Cerebellar cortex (tissue), 1 donor: ENCODE data around the gene NTF3.
"Not testable (repeated sequence)": the region's sequence is repeated elsewhere in the genome, so short reads cannot be mapped to it uniquely, and the experiment has no call there.

Experiments used
- DNase-seq: peaks from one replicate; pipeline ENCODE4 v3.0.0-alpha.2; 2015; ENCODE audit warnings: low spot score

The NTF3 gene

DNA sequence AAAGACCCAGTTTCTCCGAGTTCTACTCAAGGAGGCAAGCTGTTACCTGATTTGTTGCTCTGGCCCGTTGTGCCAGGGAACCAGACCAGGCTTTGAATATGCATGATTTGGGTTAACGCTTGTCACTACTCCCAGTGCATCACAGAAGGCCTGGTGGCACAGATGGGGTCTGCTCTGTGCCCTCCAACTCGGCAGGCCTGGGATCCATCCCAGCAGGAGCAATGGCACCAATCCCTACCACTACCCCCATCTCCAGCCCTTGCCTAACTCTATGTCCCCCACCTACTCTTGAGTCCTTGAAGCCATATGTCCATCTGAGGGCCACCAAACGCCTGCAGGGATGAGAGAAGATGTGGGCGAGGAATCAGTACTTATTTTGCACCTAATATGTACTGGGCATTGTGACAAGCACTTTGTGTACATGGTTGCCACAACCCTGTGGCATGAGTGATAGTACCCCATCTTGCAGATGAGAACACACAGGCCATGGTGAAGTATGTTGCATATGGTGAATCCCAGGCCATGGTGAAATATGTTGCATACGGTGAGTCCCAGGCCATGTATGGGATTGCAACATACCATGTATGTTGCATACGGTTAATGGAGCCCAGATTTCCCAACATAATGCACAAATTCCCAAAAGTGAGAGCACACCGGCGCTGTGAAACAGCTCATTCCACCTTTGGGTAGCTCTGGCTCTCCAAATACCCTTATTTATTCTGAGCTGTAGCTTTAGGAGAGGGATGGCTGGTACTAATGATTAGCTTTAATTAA, 102.7 kb downstream of the NTF3 start:
- DNase-seq, result no peak

DNA sequence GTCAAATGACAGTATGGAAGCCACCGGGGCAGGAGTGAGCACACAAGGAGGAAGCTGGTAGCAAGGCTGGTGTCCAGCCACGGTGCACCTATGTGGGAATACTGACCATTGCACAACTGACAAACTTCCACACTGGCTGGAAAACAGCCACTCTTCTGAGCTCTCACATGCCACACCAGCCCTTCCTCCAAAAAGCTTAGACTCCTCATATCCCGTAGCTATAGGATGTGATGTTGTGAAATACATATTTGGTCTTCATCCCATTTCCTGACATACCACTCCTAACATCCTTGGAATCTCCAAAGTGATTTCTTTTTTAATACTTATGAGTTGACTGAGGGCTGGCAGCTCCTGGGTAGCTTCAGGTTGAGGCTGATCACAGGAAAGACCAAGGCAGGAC, 103.6 kb downstream of the NTF3 start:
- DNase-seq, result no peak

DNA sequence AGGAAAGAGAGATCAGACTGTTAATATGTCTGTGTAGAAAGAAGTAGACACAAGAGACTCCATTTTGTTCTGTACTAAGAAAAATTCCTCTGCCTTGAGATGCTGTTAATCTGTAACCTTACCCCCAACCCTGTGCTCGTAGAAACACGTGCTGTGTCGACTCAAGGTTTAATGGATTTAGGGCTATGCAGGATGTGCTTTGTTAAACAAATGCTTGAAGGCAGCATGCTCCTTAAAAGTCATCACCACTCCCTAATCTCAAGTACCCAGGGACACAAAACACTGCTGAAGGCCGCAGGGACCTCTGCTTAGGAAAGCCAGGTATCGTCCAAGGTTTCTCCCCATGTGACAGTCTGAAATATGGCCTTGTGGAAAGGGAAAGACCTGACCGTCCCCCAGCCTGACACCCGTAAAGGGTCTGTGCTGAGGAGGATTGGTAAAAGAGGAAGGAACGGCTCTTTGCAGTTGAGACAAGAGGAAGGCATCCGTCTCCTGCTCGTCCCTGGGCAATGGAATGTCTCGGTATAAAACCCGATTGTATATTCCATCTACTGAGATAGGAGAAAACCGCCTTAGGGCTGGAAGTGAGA, 105.2 kb downstream of the NTF3 start:
- not testable (repeated sequence) for DNase-seq

DNA sequence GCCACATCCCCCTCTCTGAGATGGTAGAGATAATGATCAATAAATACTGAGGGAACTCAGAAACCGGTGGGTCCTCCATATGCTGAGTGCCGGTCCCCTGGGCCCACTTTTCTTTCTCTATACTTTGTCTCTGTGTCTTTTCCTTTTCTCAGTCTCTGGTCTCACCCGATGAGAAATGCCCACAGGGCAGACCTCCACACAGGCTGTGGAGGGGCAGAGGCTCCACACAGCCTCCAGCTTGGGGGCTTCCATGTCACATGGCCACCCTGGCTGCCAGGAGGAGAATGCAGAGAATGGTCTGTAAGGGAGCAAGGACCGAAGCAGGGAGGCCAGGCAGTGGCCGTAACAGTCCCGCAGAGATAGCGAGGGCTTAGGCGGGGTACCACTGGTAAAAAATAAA, 105.9 kb downstream of the NTF3 start:
- no peak for DNase-seq
